NCI-H1417 (cell line): Measurements from ENCODE around the gene ATG10.
"Not testable (repeated sequence)": the region's sequence is repeated elsewhere in the genome, so short reads cannot be mapped to it uniquely, and the experiment has no call there.

Experiments used
- DNase-seq, 3 experiments: peaks; one replicate each; lab custom pipeline; 2025; lab: John Stamatoyannopoulos, UW

ATG10 gene

GRCh38 chr5:81971712-81972491 lies at the start of gene ATG10:
Gene ATG10, plus strand, starts transcription at chr5:81972023. Its CDS starts 15,548 bp downstream, at chr5:81987571.
- DNase-seq, result peak; percentile 92 to 95 (median 92)

- peak in 2 of 3 experiments; percentile 11 to 14 for DNase-seq
Observed at GRCh38 chr5:81922854-81923279, 49.0 kb upstream of the ATG10 start.

GRCh38 chr5:81924442-81924841 lies 47.4 kb upstream of the ATG10 start:
- peak in 1 of 3 experiments; percentile 31 for DNase-seq

GRCh38 chr5:81925009-81925408 lies 46.8 kb upstream of the ATG10 start:
- no peak for DNase-seq

GRCh38 chr5:81925981-81926380 lies 45.8 kb upstream of the ATG10 start:
- DNase-seq, result no peak

- DNase-seq, result no peak
Observed at GRCh38 chr5:81936066-81936465, 35.8 kb upstream of the ATG10 start.

- no peak for DNase-seq
Observed at GRCh38 chr5:81936750-81937149, 35.1 kb upstream of the ATG10 start.

GRCh38 chr5:81942746-81943145 lies 29.1 kb upstream of the ATG10 start:
- DNase-seq, result no peak

GRCh38 chr5:81948349-81948748 lies 23.5 kb upstream of the ATG10 start:
- no peak for DNase-seq

GRCh38 chr5:81949462-81949861 lies 22.4 kb upstream of the ATG10 start:
- DNase-seq, result no peak

- no peak for DNase-seq
Observed at GRCh38 chr5:81950996-81951395, 20.8 kb upstream of the ATG10 start.

- DNase-seq, result not testable (repeated sequence)
Observed at GRCh38 chr5:81954796-81955195, 17.0 kb upstream of the ATG10 start.

GRCh38 chr5:81958129-81958528 lies 13.7 kb upstream of the ATG10 start:
- DNase-seq, result not testable (repeated sequence)

- no peak for DNase-seq
Observed at GRCh38 chr5:81961651-81962440, 10.0 kb upstream of the ATG10 start.

- DNase-seq, result no peak
Observed at GRCh38 chr5:81963544-81963943, 8.3 kb upstream of the ATG10 start.

GRCh38 chr5:81965524-81965923 lies 6.3 kb upstream of the ATG10 start:
- no peak for DNase-seq

GRCh38 chr5:81969226-81969625 lies 2.6 kb upstream of the ATG10 start:
- DNase-seq, result no peak

GRCh38 chr5:81969912-81970311 lies 1.9 kb upstream of the ATG10 start:
- no peak for DNase-seq

- peak; percentile 52 to 79 (median 67) for DNase-seq
Observed at GRCh38 chr5:81971111-81971711, 612 bp upstream of the ATG10 start.

GRCh38 chr5:81972492-81972783 lies 615 bp downstream of the ATG10 start:
- no peak for DNase-seq

GRCh38 chr5:81980160-81980559 lies 8.3 kb downstream of the ATG10 start:
- no peak for DNase-seq

GRCh38 chr5:81980598-81981260 lies 8.9 kb downstream of the ATG10 start:
- DNase-seq, result no peak
